Measurements from ENCODE around the gene BARHL2. TPM values are rescaled to one million over a fixed set of nuclear protein-coding genes. Genes with fewer than 3 reads are reported as not detected.

The BARHL2 gene
- polyA plus RNA-seq, 3 donors = not detected

- no peak for DNase-seq
Measured at GRCh38 chr1:90724926-90725656, 8.0 kb upstream of the BARHL2 start.

- no peak for DNase-seq
Measured at GRCh38 chr1:90724361-90724760, 7.3 kb upstream of the BARHL2 start.

- DNase-seq = no peak
Measured at GRCh38 chr1:90723590-90724108, 6.5 kb upstream of the BARHL2 start.

- no peak for DNase-seq
Measured at GRCh38 chr1:90722874-90723589, 5.9 kb upstream of the BARHL2 start.

GRCh38 chr1:90721210-90722194 lies 4.4 kb upstream of the BARHL2 start:
- no peak for DNase-seq

- no peak for DNase-seq
Measured at GRCh38 chr1:90720145-90720636, 3.1 kb upstream of the BARHL2 start.

GRCh38 chr1:90719330-90720144 lies 2.4 kb upstream of the BARHL2 start:
- DNase-seq = no peak

- DNase-seq = no peak
Measured at GRCh38 chr1:90718411-90719329, 1.6 kb upstream of the BARHL2 start.

GRCh38 chr1:90717665-90718410 lies 736 bp upstream of the BARHL2 start:
- no peak for DNase-seq

GRCh38 chr1:90717356-90717664 lies 208 bp upstream of the BARHL2 start:
- no peak for DNase-seq

- no peak for DNase-seq
Measured at GRCh38 chr1:90716243-90716551, 905 bp downstream of the BARHL2 start.

GRCh38 chr1:90715309-90715708 lies 1.8 kb downstream of the BARHL2 start:
- no peak for DNase-seq

- DNase-seq = no peak
Measured at GRCh38 chr1:90714521-90714951, 2.6 kb downstream of the BARHL2 start.

GRCh38 chr1:90713741-90714509 lies 3.2 kb downstream of the BARHL2 start:
- no peak for DNase-seq

GRCh38 chr1:90712915-90713730 lies 4.0 kb downstream of the BARHL2 start:
- no peak for DNase-seq

GRCh38 chr1:90712153-90712856 lies 4.8 kb downstream of the BARHL2 start:
- DNase-seq = no peak

- DNase-seq = no peak
Measured at GRCh38 chr1:90711696-90712095, 5.4 kb downstream of the BARHL2 start.

All from renal pelvis (tissue), 4 donors.